ENCODE measurements around the gene C11orf54. TPM values are rescaled to one million over a fixed set of nuclear protein-coding genes. Genes with fewer than 3 reads are reported as not detected.

The C11orf54 gene
- total and polyA plus RNA-seq, 2 donors (not counting 3 experiments of a cell fraction or from before 2014, with no cell fraction given): 4.2 to 18.7 TPM

GRCh38 chr11:93773045-93773477 lies 31.6 kb downstream of the C11orf54 start:
- FAIRE-seq: no peak
- TF ChIP-seq MAX (IDR thresholded peaks at IDR 0.05; ENCODE audit: insufficient read depth, insufficient read length) (no peak), CTCF (IDR thresholded peaks at IDR 0.05; ENCODE audit: extremely low read depth in 1 of 2, insufficient read depth in 1 of 2, low read depth in 1 of 2, low read length in 2 of 2) (no peak), JUN (IDR thresholded peaks at IDR 0.05; ENCODE audit: borderline replicate concordance, insufficient read depth, insufficient read length, low read depth) (no peak), EZH2 (IDR thresholded peaks at IDR 0.05; ENCODE audit: borderline replicate concordance, low read depth, low read length, severe bottlenecking) (no peak), POLR2AphosphoS5 (IDR thresholded peaks at IDR 0.05; ENCODE audit: insufficient read depth, low read depth, low read length) (no peak), POLR2A (IDR thresholded peaks at IDR 0.05; ENCODE audit: low read depth, low read length) (no peak), FOS (IDR thresholded peaks at IDR 0.05; ENCODE audit: borderline replicate concordance, insufficient read depth, low read length) (no peak), GATA2 (IDR thresholded peaks at IDR 0.05; ENCODE audit: insufficient read depth, insufficient read length, low read depth, low read length) (no peak), MYC (IDR thresholded peaks at IDR 0.05; ENCODE audit: low read depth, low read length) (no peak)
- Histone ChIP-seq H3K79me2 (ENCODE audit: control insufficient read depth, insufficient read depth, low read length) (no peaks in the 10 kb centered on the region), H3K27me3 (ENCODE audit: control insufficient read depth in 2 of 2, insufficient read depth in 2 of 2, low read length in 2 of 2) (no peaks in the 10 kb centered on the region), H3K36me3 (ENCODE audit: control insufficient read depth in 2 of 2, extremely low read depth in 1 of 2, insufficient read depth in 2 of 2, low read length in 2 of 2) (no peaks in the 10 kb centered on the region), H3K4me2 (ENCODE audit: insufficient read depth, low read length) (no peak overlapping the region), H3K27ac (ENCODE audit: insufficient read depth, low read depth, low read length) (no peak overlapping the region), H3K9me1 (replicated peaks; ENCODE audit: control insufficient read depth, extremely low read depth, insufficient read depth, low read length) (no peaks in the 10 kb centered on the region), H3K9me3 (replicated peaks; ENCODE audit: control insufficient read depth, insufficient read depth, low read length) (no peaks in the 10 kb centered on the region), H3K4me1 (ENCODE audit: control insufficient read depth, extremely low read depth, insufficient read depth, low read length) (no peaks in the 10 kb centered on the region), H3K4me3 (replicated peaks in 1 of 3; ENCODE audit: insufficient read depth in 1 of 3, low read depth in 1 of 3, low read length in 3 of 3) (no peak overlapping the region), H3K9ac (replicated peaks; ENCODE audit: extremely low read depth, insufficient read depth, low read length) (no peak overlapping the region), H2AFZ (ENCODE audit: low read depth, low read length) (no peak overlapping the region), H4K20me1 (replicated peaks; ENCODE audit: control insufficient read depth, extremely low read depth, insufficient read depth, low read length) (no peaks in the 10 kb centered on the region)
- no peak for DNase-seq (ENCODE audit: low read depth, low spot score)
- no TSS peak for BruUV-seq (replicated peaks)
- dilution Hi-C loops (cut with MboI; ENCODE audit: extremely low pct_ligation_motif_present, low sequenced_read_pairs): no loop called here
- intact Hi-C loops (cut with micrococcal nuclease): no loop called here
- CTCF ChIA-PET: interaction anchor here (2.5 to 2.7 kb wide), 2 partner anchors 10 to 11 kb away, joined by 7 to 8 read pairs; partner anchors contain the start of gene MED17
- POLR2A ChIA-PET: no interaction called here
